ENCODE data around the gene ZNF41.

Gene ZNF41

DNA sequence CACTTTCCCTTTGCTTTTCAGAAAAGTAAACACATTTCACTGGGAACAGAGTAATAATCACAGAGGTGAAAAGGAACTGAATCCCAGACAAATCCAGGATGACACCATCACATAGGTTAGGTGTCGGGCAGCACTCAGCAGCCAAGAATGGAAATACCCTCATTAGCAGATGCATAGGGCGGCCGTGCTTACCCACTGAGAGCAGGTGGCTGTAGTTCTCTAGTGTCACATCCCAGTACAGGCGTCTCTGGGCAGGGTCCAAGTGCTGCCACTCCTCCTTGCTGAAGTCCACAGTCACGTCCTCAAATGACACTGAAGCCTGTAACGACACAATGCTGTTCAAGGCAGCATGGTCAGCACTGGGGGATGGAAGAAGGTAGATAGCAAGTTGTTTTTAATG, 26.9 kb downstream of the ZNF41 start:
- H3K4me3 ChIP-seq (ENCODE audit: low read length), result no peak overlapping the region
- no CpG with 5 or more reads among the region's 6 CpGs for WGBS (ENCODE audit: insufficient coverage, insufficient read length)
- H3K27ac ChIP-seq (ENCODE audit: low read length), result no peak overlapping the region
- H3K9me3 ChIP-seq (ENCODE audit: control insufficient read depth, insufficient read depth, low read length), result no peaks in the 10 kb centered on the region
- no peak for DNase-seq (ENCODE audit: low read depth, low spot score)
- no peaks in the 10 kb centered on the region for H3K27me3 ChIP-seq (ENCODE audit: control insufficient read depth, insufficient read depth, low read length)
- no peaks in the 10 kb centered on the region for H3K36me3 ChIP-seq (ENCODE audit: control insufficient read depth, insufficient read depth, low read length)
- no peaks in the 10 kb centered on the region for H3K4me1 ChIP-seq (ENCODE audit: control insufficient read depth, insufficient read depth, low read length)

DNA sequence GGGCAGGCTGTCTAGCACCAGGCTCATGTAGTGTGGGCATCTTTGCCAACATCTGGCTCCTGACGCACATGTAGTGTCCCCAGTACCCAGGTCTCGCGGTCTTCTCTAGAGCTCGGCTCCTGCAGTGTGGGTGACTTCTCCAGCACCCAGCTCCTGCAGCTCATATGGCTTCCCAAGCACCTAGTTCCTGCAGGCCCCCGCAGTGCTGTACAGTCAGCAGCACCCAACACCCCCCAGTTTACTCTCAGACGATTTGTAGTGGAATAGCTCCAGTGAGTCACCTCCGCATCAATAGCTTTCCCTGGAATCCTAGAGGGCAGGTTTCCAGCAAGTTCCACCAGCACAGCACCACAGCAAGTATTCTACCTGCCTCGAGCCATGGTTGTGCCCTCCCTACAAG, 30.9 kb downstream of the ZNF41 start:
- no peaks in the 10 kb centered on the region for H3K27me3 ChIP-seq (ENCODE audit: control insufficient read depth, insufficient read depth, low read length)
- no CpG with 5 or more reads among the region's 8 CpGs for WGBS (ENCODE audit: insufficient coverage, insufficient read length)
- H3K36me3 ChIP-seq (ENCODE audit: control insufficient read depth, insufficient read depth, low read length), result no peaks in the 10 kb centered on the region
- peaks cover 2% of the 10 kb centered on the region; the same call in 1 of the 2 replicates for H3K9me3 ChIP-seq (ENCODE audit: control insufficient read depth, insufficient read depth, low read length)
- H3K27ac ChIP-seq (ENCODE audit: low read length), result no peak overlapping the region
- no peak overlapping the region for H3K4me3 ChIP-seq (ENCODE audit: low read length)
- DNase-seq (ENCODE audit: low read depth, low spot score), result no peak
- H3K4me1 ChIP-seq (ENCODE audit: control insufficient read depth, insufficient read depth, low read length), result no peaks in the 10 kb centered on the region

DNA sequence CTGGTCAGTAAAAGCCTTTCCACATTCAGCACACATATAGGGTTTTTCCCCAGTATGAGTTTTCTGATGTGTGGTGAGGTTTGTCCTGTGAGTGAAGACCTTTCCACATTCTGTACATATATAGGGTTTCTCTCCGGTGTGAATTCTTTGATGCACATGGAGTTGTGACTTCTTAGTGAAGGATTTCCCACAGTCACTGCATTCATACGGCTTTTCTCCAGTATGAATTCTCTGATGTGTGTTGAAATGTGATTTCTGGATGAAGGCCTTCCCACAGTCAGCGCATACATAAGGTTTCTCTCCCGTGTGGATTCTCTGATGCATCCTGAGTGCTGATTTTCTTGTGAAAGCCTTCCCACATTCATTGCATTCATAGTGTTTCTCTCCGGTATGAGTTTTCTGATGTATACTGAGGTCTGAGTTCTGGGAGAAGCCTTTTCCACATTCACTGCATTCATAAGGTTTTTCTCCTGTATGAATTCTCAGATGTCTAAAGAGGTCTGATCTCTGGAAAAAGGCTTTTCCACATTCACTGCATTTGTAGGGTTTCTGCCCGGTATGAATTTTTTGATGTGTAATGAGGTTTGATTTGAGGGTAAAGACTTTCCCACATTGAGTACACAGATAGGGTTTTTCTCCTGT, 34.7 kb downstream of the ZNF41 start:
- WGBS (ENCODE audit: insufficient coverage, insufficient read length), result no CpG with 5 or more reads among the region's 6 CpGs
- H3K27me3 ChIP-seq (ENCODE audit: control insufficient read depth, insufficient read depth, low read length), result no peaks in the 10 kb centered on the region
- H3K36me3 ChIP-seq (ENCODE audit: control insufficient read depth, insufficient read depth, low read length), result no peaks in the 10 kb centered on the region
- H3K9me3 ChIP-seq (ENCODE audit: control insufficient read depth, insufficient read depth, low read length), result peaks cover 2% of the 10 kb centered on the region; the same call in 1 of the 2 replicates
- no peaks in the 10 kb centered on the region for H3K4me1 ChIP-seq (ENCODE audit: control insufficient read depth, insufficient read depth, low read length)
- H3K4me3 ChIP-seq (ENCODE audit: low read length), result no peak overlapping the region
- H3K27ac ChIP-seq (ENCODE audit: low read length), result no peak overlapping the region
- no peak for DNase-seq (ENCODE audit: low read depth, low spot score)

DNA sequence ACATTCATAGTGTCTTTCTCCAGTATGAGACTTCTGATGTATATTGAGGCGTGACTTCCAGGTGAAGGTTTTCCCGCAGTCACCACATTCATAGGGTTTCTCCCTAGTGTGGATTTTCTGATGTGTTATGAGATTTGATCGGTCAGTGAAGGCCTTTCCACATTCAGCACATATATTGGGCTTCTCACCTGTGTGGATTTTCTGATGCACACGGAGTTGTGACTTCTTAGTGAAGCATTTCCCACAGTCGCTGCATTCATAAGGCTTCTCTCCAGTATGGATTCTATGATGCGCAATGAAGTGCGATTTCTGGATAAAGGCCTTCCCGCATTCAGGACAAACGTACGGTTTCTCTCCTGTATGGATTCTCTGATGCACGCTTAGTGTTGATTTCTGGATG, 35.4 kb downstream of the ZNF41 start:
- no peaks in the 10 kb centered on the region for H3K27me3 ChIP-seq (ENCODE audit: control insufficient read depth, insufficient read depth, low read length)
- H3K36me3 ChIP-seq (ENCODE audit: control insufficient read depth, insufficient read depth, low read length), result no peaks in the 10 kb centered on the region
- peaks cover 2% of the 10 kb centered on the region; the same call in 1 of the 2 replicates for H3K9me3 ChIP-seq (ENCODE audit: control insufficient read depth, insufficient read depth, low read length)
- WGBS (ENCODE audit: insufficient coverage, insufficient read length), result no CpG with 5 or more reads among the region's 11 CpGs
- H3K4me3 ChIP-seq (ENCODE audit: low read length), result no peak overlapping the region
- no peaks in the 10 kb centered on the region for H3K4me1 ChIP-seq (ENCODE audit: control insufficient read depth, insufficient read depth, low read length)
- DNase-seq (ENCODE audit: low read depth, low spot score), result no peak
- no peak overlapping the region for H3K27ac ChIP-seq (ENCODE audit: low read length)

DNA sequence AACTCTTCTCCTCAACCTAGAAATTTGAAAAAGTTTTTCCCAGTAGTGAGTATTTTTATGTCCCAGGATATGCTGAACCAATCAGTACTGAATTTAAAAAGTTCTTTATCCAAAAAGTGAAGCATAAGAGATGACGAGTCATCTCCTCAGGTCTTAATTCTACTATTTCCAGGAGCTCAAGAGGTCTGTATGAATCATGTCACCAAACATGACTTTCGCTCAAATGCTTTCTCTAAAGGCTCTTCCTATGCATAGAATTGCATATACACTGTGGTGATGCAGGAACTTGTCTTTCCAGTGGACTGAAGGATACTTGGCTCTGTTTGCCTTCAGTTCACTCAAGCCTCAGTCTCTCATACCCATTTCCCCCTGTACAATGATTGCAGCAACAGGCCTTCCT, 36.1 kb downstream of the ZNF41 start:
- H3K4me3 ChIP-seq (ENCODE audit: low read length), result no peak overlapping the region
- no peak for DNase-seq (ENCODE audit: low read depth, low spot score)
- no CpG with 5 or more reads among the region's 2 CpGs for WGBS (ENCODE audit: insufficient coverage, insufficient read length)
- no peaks in the 10 kb centered on the region for H3K27me3 ChIP-seq (ENCODE audit: control insufficient read depth, insufficient read depth, low read length)
- peaks cover 2% of the 10 kb centered on the region; the same call in 1 of the 2 replicates for H3K9me3 ChIP-seq (ENCODE audit: control insufficient read depth, insufficient read depth, low read length)
- no peaks in the 10 kb centered on the region for H3K36me3 ChIP-seq (ENCODE audit: control insufficient read depth, insufficient read depth, low read length)
- no peak overlapping the region for H3K27ac ChIP-seq (ENCODE audit: low read length)
- H3K4me1 ChIP-seq (ENCODE audit: control insufficient read depth, insufficient read depth, low read length), result no peaks in the 10 kb centered on the region

DNA sequence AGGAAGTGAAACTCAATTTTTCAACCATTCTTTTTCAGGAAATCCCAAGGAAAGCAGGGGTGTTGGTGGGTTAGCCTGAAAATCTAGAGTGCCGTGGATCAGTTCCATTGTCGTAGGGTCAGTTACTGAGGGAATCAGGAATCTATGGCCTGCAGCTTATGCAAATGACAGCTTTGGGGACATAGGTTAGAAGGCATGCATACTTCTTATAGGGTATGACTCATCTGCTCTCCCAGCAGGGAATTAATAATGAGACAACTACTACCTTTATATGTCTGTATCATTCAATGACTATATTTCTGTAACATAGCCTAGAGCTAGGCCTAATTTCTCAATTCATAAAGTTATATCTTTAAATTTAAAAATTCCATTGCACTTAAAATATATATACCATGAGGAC, 36.6 kb downstream of the ZNF41 start:
- H3K4me1 ChIP-seq (ENCODE audit: control insufficient read depth, insufficient read depth, low read length), result no peaks in the 10 kb centered on the region
- DNase-seq (ENCODE audit: low read depth, low spot score), result no peak
- no peaks in the 10 kb centered on the region for H3K27me3 ChIP-seq (ENCODE audit: control insufficient read depth, insufficient read depth, low read length)
- peaks cover 2% of the 10 kb centered on the region; the same call in 1 of the 2 replicates for H3K9me3 ChIP-seq (ENCODE audit: control insufficient read depth, insufficient read depth, low read length)
- no peaks in the 10 kb centered on the region for H3K36me3 ChIP-seq (ENCODE audit: control insufficient read depth, insufficient read depth, low read length)
- H3K27ac ChIP-seq (ENCODE audit: low read length), result no peak overlapping the region
- no CpG with 5 or more reads among the region's 2 CpGs for WGBS (ENCODE audit: insufficient coverage, insufficient read length)
- H3K4me3 ChIP-seq (ENCODE audit: low read length), result no peak overlapping the region

DNA sequence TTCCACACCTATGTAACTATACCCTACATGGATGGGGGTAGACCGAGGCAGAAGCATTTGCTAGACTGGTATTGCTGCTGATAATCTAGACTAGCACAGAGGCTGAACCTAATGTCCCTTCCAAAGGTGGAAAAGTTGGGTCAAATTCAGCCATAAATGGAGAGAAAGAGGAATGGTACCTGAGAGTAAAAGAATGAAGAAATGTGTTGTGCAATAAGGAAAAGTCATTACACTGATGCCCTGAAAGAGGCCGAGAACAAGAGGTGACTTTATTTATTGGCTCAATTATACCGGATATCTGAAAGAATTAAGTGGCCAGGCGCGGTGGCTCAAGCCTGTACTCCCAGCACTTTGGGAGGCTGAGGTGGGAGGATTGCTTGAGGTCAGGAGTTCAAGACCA, 52.1 kb downstream of the ZNF41 start:
- DNase-seq (ENCODE audit: low read depth, low spot score), result no peak
- no peaks in the 10 kb centered on the region for H3K36me3 ChIP-seq (ENCODE audit: control insufficient read depth, insufficient read depth, low read length)
- H3K27me3 ChIP-seq (ENCODE audit: control insufficient read depth, insufficient read depth, low read length), result no peaks in the 10 kb centered on the region
- H3K4me3 ChIP-seq (ENCODE audit: low read length), result no peak overlapping the region
- H3K9me3 ChIP-seq (ENCODE audit: control insufficient read depth, insufficient read depth, low read length), result no peaks in the 10 kb centered on the region
- no CpG with 5 or more reads among the region's 5 CpGs for whole genome bisulfite sequencing (ENCODE audit: insufficient coverage, insufficient read length)
- H3K4me1 ChIP-seq (ENCODE audit: control insufficient read depth, insufficient read depth, low read length), result no peaks in the 10 kb centered on the region
- H3K27ac ChIP-seq (ENCODE audit: low read length), result no peak overlapping the region

DNA sequence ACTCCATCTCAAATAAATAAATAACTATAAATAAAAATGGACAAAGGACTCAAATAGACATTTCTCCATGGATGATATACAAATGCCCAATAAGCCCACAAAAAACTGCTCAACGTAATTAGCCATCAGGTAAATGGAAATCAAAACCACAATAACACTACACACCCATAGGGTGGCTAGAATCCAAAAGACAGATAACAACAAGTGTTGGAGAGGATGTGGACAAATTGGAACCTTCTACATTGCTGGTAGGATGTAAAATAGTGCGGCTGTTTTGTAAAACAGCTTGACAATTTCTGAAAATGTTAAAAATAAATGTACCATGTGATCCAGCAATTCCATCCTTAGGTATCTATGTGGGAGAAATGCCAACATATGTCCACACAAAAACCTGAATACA, 60.6 kb downstream of the ZNF41 start:
- no peaks in the 10 kb centered on the region for H3K27me3 ChIP-seq (ENCODE audit: control insufficient read depth, insufficient read depth, low read length)
- H3K27ac ChIP-seq (ENCODE audit: low read length), result no peak overlapping the region
- no peaks in the 10 kb centered on the region for H3K9me3 ChIP-seq (ENCODE audit: control insufficient read depth, insufficient read depth, low read length)
- H3K4me1 ChIP-seq (ENCODE audit: control insufficient read depth, insufficient read depth, low read length), result no peaks in the 10 kb centered on the region; the same call in 1 of the 2 replicates
- DNase-seq (ENCODE audit: low read depth, low spot score), result no peak
- H3K36me3 ChIP-seq (ENCODE audit: control insufficient read depth, insufficient read depth, low read length), result no peaks in the 10 kb centered on the region
- WGBS (ENCODE audit: insufficient coverage, insufficient read length), result no CpG with 5 or more reads among the region's 2 CpGs
- H3K4me3 ChIP-seq (ENCODE audit: low read length), result no peak overlapping the region

DNA sequence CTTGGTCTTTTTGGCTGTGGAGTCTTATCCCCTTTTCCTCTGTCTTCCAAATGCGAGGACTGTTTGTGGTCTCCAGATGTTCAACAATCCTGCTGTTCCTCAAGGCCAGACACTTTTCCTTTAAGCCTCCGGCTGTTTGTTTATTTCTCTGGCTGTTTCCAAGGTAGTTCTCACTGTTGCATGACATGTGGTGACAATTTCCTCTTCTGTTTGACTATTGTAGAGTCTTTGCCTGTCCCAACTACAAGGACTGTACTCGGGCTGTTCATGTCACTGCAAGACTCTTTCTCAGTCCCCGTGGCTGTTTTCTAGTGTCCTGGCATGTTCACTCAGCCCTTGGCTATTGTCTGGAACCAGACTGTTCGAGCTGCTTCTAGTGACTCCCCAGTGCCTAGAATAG, 62.1 kb downstream of the ZNF41 start:
- Histone ChIP-seq H3K9me3 (ENCODE audit: control insufficient read depth, insufficient read depth, low read length) (no peaks in the 10 kb centered on the region), H3K4me1 (ENCODE audit: control insufficient read depth, insufficient read depth, low read length) (no peaks in the 10 kb centered on the region; the same call in 1 of the 2 replicates), H3K4me3 (ENCODE audit: low read length) (no peak overlapping the region), H3K27me3 (ENCODE audit: control insufficient read depth, insufficient read depth, low read length) (no peaks in the 10 kb centered on the region), H3K27ac (ENCODE audit: low read length) (no peak overlapping the region), H3K36me3 (ENCODE audit: control insufficient read depth, insufficient read depth, low read length) (no peaks in the 10 kb centered on the region)
- WGBS (ENCODE audit: insufficient coverage, insufficient read length), result no CpG with 5 or more reads among the region's 5 CpGs
- DNase-seq (ENCODE audit: low read depth, low spot score), result no peak

DNA sequence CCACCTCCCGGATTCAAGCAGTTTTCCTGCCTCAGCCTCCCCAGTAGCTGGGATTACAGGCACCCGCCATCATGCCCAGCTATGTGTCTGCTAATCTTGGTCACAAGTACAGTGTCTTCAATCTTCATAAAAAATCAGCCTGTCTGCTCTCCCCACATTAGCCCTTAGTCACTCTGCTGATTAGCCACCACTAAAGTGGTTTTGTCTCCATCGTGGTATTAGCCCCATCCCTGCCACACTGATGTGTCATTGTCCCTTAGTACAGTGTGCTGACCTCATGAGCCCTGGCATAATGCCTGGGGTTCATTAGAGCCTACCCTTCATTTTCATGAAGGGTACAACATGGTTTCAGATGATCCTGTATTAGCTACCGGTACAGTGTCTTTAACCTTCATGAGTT, 62.8 kb downstream of the ZNF41 start:
- Histone ChIP-seq H3K36me3 (ENCODE audit: control insufficient read depth, insufficient read depth, low read length) (no peaks in the 10 kb centered on the region), H3K27ac (ENCODE audit: low read length) (no peak overlapping the region), H3K4me1 (ENCODE audit: control insufficient read depth, insufficient read depth, low read length) (no peaks in the 10 kb centered on the region; the same call in 1 of the 2 replicates), H3K4me3 (ENCODE audit: low read length) (no peak overlapping the region), H3K9me3 (ENCODE audit: control insufficient read depth, insufficient read depth, low read length) (no peaks in the 10 kb centered on the region), H3K27me3 (ENCODE audit: control insufficient read depth, insufficient read depth, low read length) (no peaks in the 10 kb centered on the region)
- WGBS (ENCODE audit: insufficient coverage, insufficient read length), result no CpG with 5 or more reads among the region's 4 CpGs
- no peak for DNase-seq (ENCODE audit: low read depth, low spot score)

DNA sequence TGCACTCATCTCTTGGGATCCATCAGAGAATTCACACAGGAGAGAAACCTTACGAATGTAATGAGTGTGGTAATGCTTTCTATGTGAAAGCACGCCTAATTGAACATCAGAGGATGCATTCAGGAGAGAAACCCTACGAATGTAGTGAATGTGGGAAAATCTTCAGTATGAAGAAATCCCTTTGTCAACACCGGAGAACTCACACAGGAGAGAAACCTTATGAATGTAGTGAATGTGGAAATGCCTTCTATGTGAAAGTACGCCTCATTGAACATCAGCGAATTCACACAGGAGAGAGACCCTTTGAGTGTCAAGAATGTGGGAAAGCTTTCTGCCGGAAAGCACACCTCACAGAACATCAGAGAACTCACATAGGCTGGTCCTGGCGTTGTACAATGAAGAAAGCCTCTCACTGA, 69.8 kb downstream of the ZNF41 start:
- no peak for DNase-seq (ENCODE audit: low read depth, low spot score)
- no peaks in the 10 kb centered on the region for H3K36me3 ChIP-seq (ENCODE audit: control insufficient read depth, insufficient read depth, low read length)
- H3K4me3 ChIP-seq (ENCODE audit: low read length), result no peak overlapping the region
- no peaks in the 10 kb centered on the region for H3K27me3 ChIP-seq (ENCODE audit: control insufficient read depth, insufficient read depth, low read length)
- peaks cover 4% of the 10 kb centered on the region for H3K9me3 ChIP-seq (ENCODE audit: control insufficient read depth, insufficient read depth, low read length)
- H3K27ac ChIP-seq (ENCODE audit: low read length), result no peak overlapping the region
- WGBS (ENCODE audit: insufficient coverage, insufficient read length), result no CpG with 5 or more reads among the region's 8 CpGs
- H3K4me1 ChIP-seq (ENCODE audit: control insufficient read depth, insufficient read depth, low read length), result no peaks in the 10 kb centered on the region

Measured in iPS DF 6.9 (cell line).